Mucosa of descending colon (tissue), 3 donors: Measurements from ENCODE around the gene MSI2. TPM values are rescaled to one million over a fixed set of nuclear protein-coding genes. Genes with fewer than 3 reads are reported as not detected.

Source experiments
- ATAC-seq: fragments of 200-7000 bp; cut with Tn5 transposase; one replicate; pipeline ENCODE4 v1.9.1; 2020; ENCODE audit warnings: mild to moderate bottlenecking, moderate library complexity
- DNase-seq, 3 donors: peaks; one replicate each; pipeline ENCODE4 v3.0.0-alpha.2; 2020
- H3K36me3 ChIP-seq: fragments of 200-600 bp; one replicate; pipeline ENCODE4 v1.8.0; 2021; ENCODE audit warnings: low read depth, mild to moderate bottlenecking
- H3K4me1 ChIP-seq: fragments of 200-600 bp; one replicate; pipeline ENCODE4 v1.8.0; 2021; ENCODE audit warnings: low read depth, mild to moderate bottlenecking
- H3K4me3 ChIP-seq: fragments of 200-600 bp; one replicate; pipeline ENCODE4 v1.8.0; 2021; ENCODE audit warnings: mild to moderate bottlenecking
- H3K9me3 ChIP-seq: fragments of 200-600 bp; one replicate; pipeline ENCODE4 v1.8.0; 2021; ENCODE audit warnings: mild to moderate bottlenecking
- CTCF ChIP-seq: fragments of 200-600 bp; IDR thresholded peaks from one replicate; pipeline ENCODE4 v1.8.0; 2022; ENCODE audit warnings: antibody characterized with exemption, mild to moderate bottlenecking
- intact Hi-C, 2 donors: fragments of 100-400 bp; cut with DNase I in 1 of 2; cut with micrococcal nuclease in 1 of 2; formaldehyde crosslinking; loops; one replicate each; pipeline versions ENCODE4 v1.11.0 to v1.11.1; 2022; cut with DNase I, micrococcal nuclease
- total RNA-seq, 3 donors: library from RNA; stranded (reverse); fragmentation: NEBNext Ultra II Directional in 2 of 3; extraction: Animal tissue kit (Norgen Biotek cat#: 25700) in 2 of 3; gene quantifications; one replicate each; pipeline versions ENCODE4 v1.2.1 to v1.2.4, GENCODE V29; 2021 to 2023
- donor health status: DM: no; HTN: no; CAD: no; lungs with moderate emphysema.
- donor health status: DM: no; HTN: no; CAD: no.
- donor health status: DM: no; HTN: yes; CAD: no.

Gene MSI2
- total RNA-seq, 3 donors from 2014 or later = 60.0 to 72.6 (median 65.7) TPM

- Histone ChIP-seq H3K36me3 (no peaks in the 10 kb centered on the region), H3K9me3 (no peaks in the 10 kb centered on the region), H3K4me3 (no peak overlapping the region), H3K4me1 (no peaks in the 10 kb centered on the region)
- DNase-seq (no peak), ATAC-seq (no peak)
- intact Hi-C loops = no loop called here
- no peak for TF ChIP-seq CTCF
These were observed 435.6 kb downstream of the MSI2 start for GRCh38 chr17:57691939-57692338.

- ATAC-seq (no peak), DNase-seq (no peak)
- no peak overlapping the region for H3K4me3 ChIP-seq
- H3K4me1 ChIP-seq = peaks cover under 1% of the 10 kb centered on the region
- TF ChIP-seq CTCF = no peak
- no peaks in the 10 kb centered on the region for H3K9me3 ChIP-seq
- no peaks in the 10 kb centered on the region for H3K36me3 ChIP-seq
- intact Hi-C loops = no loop called here
These were observed 436.4 kb downstream of the MSI2 start for GRCh38 chr17:57692770-57693169.

- Histone ChIP-seq H3K9me3 (no peaks in the 10 kb centered on the region), H3K36me3 (no peaks in the 10 kb centered on the region), H3K4me3 (no peak overlapping the region), H3K4me1 (peaks cover 6% of the 10 kb centered on the region)
- TF ChIP-seq CTCF = no peak
- DNase-seq = no peak
- intact Hi-C loops = no loop called here
- ATAC-seq = no peak
These were observed 437.7 kb downstream of the MSI2 start for GRCh38 chr17:57694051-57694450.

DNA sequence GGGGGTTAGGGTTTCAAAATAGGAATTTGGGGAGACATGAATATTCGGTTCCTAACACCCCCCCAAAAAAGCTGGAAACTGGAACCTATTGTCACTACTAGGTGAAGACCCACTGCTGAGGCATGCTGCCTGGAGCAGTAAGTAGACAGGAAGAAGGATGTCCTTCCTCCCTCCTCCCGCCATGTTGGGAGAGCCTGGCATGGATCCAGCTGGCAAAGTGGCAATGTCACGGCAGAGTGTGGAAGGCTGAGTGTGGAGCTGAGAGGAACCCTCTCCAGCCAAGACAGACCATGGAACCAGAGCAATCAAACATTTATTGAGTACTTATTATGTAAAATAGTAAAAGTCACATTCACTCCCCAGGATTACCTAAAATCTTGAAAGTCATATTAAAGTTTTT, 439.7 kb downstream of the MSI2 start:
- Histone ChIP-seq H3K36me3 (no peaks in the 10 kb centered on the region), H3K4me1 (peaks cover 6% of the 10 kb centered on the region), H3K9me3 (no peaks in the 10 kb centered on the region), H3K4me3 (no peak overlapping the region)
- DNase-seq = no peak
- no peak for ATAC-seq
- intact Hi-C loops = no loop called here
- TF ChIP-seq CTCF = no peak

DNA sequence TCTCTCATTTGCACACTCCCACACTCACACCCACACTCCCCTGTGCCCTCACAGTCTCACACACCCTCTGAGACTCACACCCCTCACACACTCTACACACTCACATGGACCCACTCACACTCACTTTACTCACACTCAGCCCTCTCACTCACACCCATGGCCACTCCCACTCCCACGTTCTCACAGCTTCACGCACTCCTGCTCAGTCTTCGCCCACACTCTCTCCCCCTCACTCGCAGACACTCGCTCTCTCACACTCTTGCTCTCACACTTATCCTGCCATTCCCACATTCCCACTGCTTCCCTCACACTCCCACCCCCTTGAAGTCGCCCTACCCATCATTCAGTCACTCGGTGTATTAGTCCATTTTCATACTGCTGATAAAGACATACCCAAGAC, 440.9 kb downstream of the MSI2 start:
- ATAC-seq = no peak
- TF ChIP-seq CTCF = no peak
- DNase-seq = no peak
- peaks cover 6% of the 10 kb centered on the region for H3K4me1 ChIP-seq
- no peaks in the 10 kb centered on the region for H3K36me3 ChIP-seq
- no peak overlapping the region for H3K4me3 ChIP-seq
- intact Hi-C loops = no loop called here
- no peaks in the 10 kb centered on the region for H3K9me3 ChIP-seq
